ENCODE measurements around the gene MRO.
"Not testable (repeated sequence)": the region's sequence is repeated elsewhere in the genome, so short reads cannot be mapped to it uniquely, and the experiment has no call there.

The MRO gene

GRCh38 chr18:50819728-50820378 lies at the start of gene MRO:
Gene MRO (minus strand): TSS chr18:50820016. CDS start chr18:50809400, 10,616 bp downstream.
- DNase-seq = peak; percentile 40

GRCh38 chr18:50869150-50869549 lies 49.3 kb upstream of the MRO start:
- peak; percentile 60 for DNase-seq

DNA sequence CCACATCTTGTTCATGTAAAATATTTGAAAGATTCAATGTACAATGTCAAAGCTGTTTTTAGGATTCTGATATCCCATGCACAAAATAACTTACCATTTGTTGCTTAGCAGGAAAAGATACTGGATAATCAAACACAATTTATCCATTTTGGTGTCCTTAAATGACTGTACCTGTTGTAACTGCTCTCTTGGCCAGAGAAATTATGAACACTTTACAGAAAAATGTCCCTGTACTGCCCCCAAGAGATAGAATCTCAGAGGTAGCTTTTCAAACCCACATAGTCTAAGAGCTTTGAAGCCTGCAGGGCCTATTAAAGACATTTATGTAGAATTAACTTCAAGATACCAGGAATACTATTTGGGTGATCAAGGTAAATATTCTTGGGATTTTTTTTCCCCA lies 46.9 kb upstream of the MRO start:
- DNase-seq = no peak

GRCh38 chr18:50863840-50864375 lies 44.1 kb upstream of the MRO start:
- DNase-seq = no peak

- DNase-seq = no peak
These were observed 42.6 kb upstream of the MRO start for GRCh38 chr18:50862401-50862800.

- no peak for DNase-seq
These were observed 41.8 kb upstream of the MRO start for GRCh38 chr18:50861617-50862016.

DNA sequence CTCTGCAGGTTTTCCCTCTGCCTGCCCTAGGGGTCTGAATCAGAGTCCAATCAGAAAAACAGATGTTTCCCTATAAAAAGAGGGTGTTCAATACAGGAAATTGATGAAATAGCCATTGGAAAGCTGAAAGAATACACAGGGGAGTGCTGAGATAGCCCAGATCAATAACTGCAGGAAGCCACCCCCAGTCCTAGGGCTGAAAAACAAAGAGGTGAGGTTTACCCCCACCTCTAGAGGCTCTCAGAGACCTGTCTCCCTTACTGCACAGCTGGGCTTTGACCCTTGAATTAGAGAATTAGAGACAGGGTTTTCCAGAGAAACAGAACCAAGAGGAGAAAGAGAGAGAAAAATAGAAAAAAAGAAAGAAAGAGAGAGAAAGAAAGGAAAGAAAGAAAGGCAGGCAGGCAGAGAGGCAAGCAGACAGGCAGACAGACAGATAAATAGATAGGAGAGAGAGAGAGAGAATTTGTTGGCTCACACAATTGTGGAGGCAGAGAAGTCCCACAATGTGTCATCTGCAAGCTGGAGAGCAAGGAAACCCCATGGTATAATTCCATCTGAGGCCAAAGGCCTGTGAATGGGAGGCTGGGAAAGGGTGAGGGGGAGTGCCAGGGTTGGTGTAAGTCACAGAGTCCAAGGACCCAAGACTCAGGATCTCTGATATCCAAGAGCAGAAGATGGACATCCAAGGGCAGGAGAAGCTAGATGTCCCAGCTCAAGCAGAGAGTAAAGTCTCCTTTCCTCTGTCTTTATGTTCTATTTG lies 40.2 kb upstream of the MRO start:
- DNase-seq = no peak

DNA sequence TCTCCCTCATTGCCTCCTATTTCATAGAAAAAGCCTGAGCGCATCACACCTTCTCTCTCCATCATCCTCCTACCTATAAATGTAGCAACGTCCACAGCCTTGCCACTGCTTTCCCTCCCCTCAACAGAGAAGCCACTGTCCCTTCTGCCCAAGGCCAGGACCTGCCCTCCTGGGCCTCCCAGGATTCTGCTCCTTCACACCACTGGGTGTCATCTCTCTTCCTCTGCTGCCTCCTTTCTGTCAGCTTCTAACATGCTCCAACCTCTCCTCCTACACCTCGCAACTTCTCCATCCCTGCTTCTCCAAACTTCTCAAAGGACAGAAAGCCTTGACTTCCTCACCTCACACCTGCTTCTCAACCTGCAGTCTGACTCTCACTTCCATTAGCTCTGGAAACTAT lies 37.9 kb upstream of the MRO start:
- no peak for DNase-seq

GRCh38 chr18:50857166-50857565 lies 37.4 kb upstream of the MRO start:
- DNase-seq = not testable (repeated sequence)

DNA sequence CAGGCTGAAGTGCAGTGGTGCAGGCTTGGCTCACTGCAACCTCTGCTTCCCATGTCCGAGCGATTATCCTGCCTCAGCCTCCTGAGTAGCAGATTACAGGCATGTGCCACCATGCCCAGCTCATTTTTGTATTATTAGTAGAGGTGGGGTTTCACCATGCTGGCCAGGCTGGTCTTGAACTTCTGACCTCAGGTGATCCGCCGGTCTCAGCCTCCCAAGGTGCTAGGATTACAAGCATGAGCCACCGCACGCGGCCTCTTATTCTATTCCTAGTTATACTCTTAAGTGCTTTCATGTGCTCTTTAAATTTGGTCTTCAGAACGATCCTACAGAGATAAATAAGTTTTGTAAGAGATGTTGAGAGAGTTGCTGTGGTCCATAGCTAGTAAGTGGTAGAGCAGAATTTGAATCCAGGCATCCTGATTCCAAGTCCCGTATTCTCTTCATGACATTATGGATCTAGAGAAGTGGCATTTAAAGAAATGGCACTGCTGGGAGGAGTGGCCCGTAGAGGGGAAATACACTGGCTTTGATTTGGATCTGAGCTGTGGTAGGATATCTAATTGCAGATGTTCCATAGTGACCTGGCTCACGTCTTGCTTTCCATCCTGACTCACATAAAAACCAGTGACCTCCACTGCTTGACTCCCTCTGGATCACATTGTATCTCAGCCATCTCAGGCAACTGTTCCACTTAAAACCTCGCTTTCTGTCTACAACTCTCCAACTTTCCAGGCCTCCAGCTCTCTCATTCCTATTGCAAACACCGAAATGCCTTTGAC lies 36.4 kb upstream of the MRO start:
- DNase-seq = no peak

DNA sequence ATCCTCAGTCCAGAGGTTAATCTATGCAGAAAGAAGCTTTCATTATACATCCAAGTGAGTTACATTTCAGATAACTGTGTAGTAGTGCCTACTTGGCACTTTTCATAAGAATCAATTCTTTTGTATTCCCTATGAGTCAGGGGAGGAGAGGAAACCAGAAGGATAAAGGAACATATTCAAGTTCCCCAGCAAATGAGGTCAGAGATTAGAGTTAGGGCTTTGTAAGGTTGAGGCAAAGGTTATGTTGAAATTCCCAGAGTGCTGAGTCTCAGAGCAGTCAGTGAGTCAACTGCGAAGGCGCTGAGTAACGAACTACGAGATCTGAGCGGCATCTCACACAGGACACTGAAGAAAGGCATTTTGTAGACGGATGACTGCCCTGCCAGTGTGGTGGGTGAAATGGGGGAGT lies 34.1 kb upstream of the MRO start:
- DNase-seq = no peak

DNA sequence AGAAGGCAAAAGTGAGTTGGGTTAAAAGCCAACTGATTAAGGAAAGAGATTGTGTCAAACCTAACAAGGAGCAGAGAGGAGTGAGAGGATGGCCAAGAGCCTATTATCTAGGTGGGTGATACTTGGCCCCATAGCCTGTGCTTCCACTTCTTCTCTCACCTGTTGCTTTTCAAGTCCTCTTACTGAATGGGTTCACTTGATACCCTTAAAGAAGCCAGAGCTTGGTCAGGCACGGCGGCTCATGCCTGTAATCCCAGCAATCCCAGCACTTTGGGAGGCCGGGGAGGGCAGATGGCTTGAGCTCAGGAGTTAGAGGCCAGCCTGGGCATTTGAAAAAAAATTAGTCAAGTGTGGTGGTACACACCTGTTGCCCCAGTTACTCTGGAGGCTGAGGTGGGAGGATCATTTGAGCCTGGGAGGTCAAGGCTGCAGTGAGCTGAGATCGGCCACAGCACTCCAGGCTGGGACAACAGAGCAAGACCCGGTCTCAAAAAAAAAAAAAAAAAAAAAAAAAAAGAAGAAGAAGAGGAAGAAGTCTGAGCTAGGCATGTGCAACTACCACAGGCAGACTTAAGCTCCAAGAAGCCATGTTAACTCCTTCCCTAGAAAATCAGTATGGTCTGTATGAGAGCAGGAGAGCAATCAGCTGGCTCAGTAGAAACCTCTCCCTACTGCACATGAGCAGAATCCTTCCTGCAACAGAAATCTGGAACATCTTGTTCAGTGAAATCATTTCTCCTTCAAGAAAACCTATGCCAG lies 30.7 kb upstream of the MRO start:
- DNase-seq = no peak

- DNase-seq = no peak
These were observed 29.6 kb upstream of the MRO start for GRCh38 chr18:50849419-50849821.

- no peak for DNase-seq
These were observed 29.2 kb upstream of the MRO start for GRCh38 chr18:50848991-50849390.

DNA sequence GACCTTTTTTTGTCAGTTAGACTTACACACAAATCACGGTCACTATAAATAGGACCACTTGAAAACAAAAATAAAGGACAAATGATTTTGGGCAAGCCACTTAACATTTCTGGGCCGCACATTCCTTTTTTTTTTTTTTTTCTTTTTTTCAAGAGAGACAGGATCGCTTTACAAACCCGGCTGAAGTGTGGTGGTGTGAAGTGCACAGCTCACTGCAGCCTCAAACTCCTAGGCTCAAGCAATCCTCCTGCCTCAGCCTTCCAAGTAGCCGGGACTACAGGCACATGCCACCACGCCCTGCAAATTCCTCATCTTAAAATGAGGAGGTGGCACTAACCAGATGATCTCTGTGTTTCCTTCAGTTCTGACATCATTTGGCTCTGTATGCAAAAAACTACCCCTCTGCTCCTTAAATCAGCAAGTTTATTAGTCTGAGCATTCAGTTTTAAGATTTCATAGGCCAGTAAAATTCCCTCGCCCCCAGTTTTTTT lies 28.3 kb upstream of the MRO start:
- DNase-seq = no peak

DNA sequence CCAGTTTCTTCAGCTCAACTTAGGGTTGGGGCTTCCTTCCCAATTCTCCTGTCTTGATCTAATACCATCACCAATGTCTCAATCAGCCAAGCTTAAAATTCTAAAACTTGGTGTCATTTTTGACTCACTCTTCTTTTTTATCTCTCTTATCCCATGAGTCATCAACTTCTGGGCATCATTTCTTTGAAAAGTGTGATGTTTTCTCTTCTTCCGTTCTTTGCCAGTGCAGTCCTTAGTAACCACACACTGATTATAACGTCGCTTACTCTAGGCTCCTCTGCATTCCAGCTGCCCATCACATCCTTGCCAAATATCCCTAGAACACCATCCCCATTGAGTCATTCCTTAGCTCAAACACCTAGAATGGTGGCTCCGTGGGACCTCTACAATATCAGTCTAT lies 27.4 kb upstream of the MRO start:
- no peak for DNase-seq

DNA sequence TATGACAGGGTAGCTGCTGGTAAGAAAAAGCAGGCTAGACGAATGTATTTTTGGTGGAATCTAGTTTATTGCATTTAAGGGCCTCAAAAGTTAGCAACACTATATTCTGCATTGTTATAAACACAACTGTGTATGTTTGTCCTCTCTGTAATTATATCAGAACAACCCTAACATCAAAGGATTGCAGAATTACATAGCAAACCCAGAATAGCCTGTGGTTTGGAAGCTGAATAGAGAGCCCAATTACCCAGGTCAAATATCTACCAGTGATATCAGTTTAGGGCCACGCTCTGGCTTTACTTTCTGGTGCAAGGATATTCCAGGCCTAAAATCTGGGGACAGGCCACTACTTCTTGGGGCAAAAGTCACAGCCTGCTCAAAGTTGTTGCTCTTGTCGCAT lies 25.1 kb upstream of the MRO start:
- DNase-seq = no peak

DNA sequence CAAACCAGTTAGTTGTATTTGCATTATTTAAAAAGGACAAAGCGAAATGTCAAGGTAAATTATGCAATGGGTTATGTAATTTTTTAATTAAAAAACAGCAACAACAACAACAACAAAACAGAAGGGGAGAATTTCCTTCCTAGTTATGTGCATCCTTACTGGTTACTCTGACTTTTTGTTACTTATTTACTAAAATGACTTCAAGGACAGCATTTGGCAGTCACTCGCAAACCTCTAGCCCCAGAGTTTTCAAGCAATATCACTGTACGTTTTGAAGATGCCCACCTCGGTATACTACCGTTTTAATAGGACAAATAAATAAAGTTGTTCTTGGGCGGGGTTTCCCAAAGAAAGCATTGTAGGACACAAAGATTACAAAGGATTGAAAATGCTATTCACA lies 24.7 kb upstream of the MRO start:
- no peak for DNase-seq

DNA sequence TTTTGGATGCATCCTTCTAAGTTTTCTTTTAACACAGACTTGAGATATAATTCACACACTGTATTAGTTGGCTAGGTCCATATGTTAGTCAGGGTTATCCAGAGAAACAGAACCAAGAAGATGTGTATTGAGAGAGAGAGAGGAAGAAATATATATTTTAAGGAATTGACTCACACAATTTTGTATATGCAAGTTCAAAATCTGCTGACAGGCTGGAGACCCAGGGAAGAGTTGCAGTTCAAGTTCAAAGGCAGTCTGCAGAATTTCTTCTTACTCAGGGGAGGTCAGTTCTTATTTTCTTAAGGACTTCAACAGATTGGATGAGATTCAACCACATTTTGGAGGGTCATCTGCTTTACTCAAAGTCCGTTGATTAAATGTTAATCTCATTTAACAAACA lies 23.0 kb upstream of the MRO start:
- DNase-seq = no peak

- DNase-seq = no peak
These were observed 20.2 kb upstream of the MRO start for GRCh38 chr18:50839996-50840395.

GRCh38 chr18:50839341-50839740 lies 19.5 kb upstream of the MRO start:
- DNase-seq = no peak

GRCh38 chr18:50836521-50836957 lies 16.7 kb upstream of the MRO start:
- DNase-seq = peak; percentile 84

- DNase-seq = not testable (repeated sequence)
These were observed 13.7 kb upstream of the MRO start for GRCh38 chr18:50833496-50833895.
